K562 (cell line): ENCODE measurements around the gene CREM. TPM values are rescaled to one million over a fixed set of nuclear protein-coding genes. Genes with fewer than 3 reads are reported as not detected.

Source experiments
- ARID2 ChIP-seq: fragments of 450-650 bp; IDR thresholded peaks from 2 replicates; pipeline ENCODE4 v1.6.1; 2017; ENCODE audit warnings: antibody characterized with exemption, mild to moderate bottlenecking
- CBX2 ChIP-seq: fragments of 200-600 bp; sonication (generic); IDR thresholded peaks from one replicate; pipeline ENCODE4 v1.6.1; 2012; ENCODE audit warnings: mild to moderate bottlenecking, low read length, inconsistent platforms; ENCODE audit not compliant: insufficient read depth, poor library complexity, severe bottlenecking
- CXXC5 ChIP-seq: fragments of 250-450 bp; sonication (Bioruptor Pico); IDR thresholded peaks from 2 replicates; pipeline ENCODE4 v1.8.0; 2022; ENCODE audit warnings: inconsistent platforms, mild to moderate bottlenecking, moderate library complexity
- DACH1 ChIP-seq: fragments of 450-650 bp; IDR thresholded peaks from 2 replicates; pipeline ENCODE4 v1.6.1; 2018; ENCODE audit not compliant: partially characterized antibody
- ELF4 ChIP-seq: fragments of 450-650 bp; formaldehyde crosslinking; IDR thresholded peaks from 2 replicates; pipeline ENCODE4 v1.4.0; 2022; ENCODE audit warnings: missing genetic modification characterization
- FOXK2 ChIP-seq, 2 experiments: fragments of 450-650 bp; IDR thresholded peaks in 1 of 2; conservative IDR thresholded peaks in 1 of 2; 2 replicates each; pipeline ENCODE4 v1.6.1; 2016; ENCODE audit warnings: low read depth in 2 of 2, mild to moderate bottlenecking in 1 of 2
- FOXM1 ChIP-seq, 2 experiments: fragments of 450-650 bp in 1 of 2; sonication (generic) in 1 of 2; formaldehyde crosslinking in 1 of 2; IDR thresholded peaks; 2 replicates each; pipeline versions ENCODE4 v1.6.1 to v1.9.0; 2017 to 2022; ENCODE audit warnings: low read depth in 2 of 2, mild to moderate bottlenecking in 2 of 2, missing genetic modification reagents in 1 of 2, moderate library complexity in 1 of 2
- GABPA ChIP-seq: fragments of 200-800 bp; sonication (Bioruptor generic); conservative IDR thresholded peaks from 2 replicates; pipeline ENCODE4 v1.6.1; 2016; ENCODE audit warnings: low read depth, missing genetic modification characterization, missing compliant biosample characterization
- KAT7 ChIP-seq: sonication (generic); formaldehyde crosslinking; IDR thresholded peaks from 2 replicates; pipeline ENCODE4 v1.8.0; 2022; ENCODE audit warnings: missing genetic modification reagents, mild to moderate bottlenecking, borderline replicate concordance
- NR2C2 ChIP-seq, 2 experiments: fragments of 200-800 bp in 1 of 2; sonication (Bioruptor generic) in 1 of 2; sonication (generic) in 1 of 2; formaldehyde crosslinking in 1 of 2; IDR thresholded peaks; 2 replicates each; pipeline versions ENCODE4 v1.6.1 to v1.8.0; 2016 to 2022; ENCODE audit warnings: mild to moderate bottlenecking in 1 of 2, missing compliant biosample characterization in 1 of 2, missing genetic modification characterization in 1 of 2, missing genetic modification reagents in 1 of 2
- SAFB ChIP-seq: fragments of 200-400 bp; formaldehyde crosslinking; IDR thresholded peaks from 2 replicates; pipeline ENCODE4 v1.6.1; 2017; ENCODE audit warnings: low read depth, low read length, borderline replicate concordance
- SMAD4 ChIP-seq: fragments of 250-450 bp; sonication (Bioruptor Pico); conservative IDR thresholded peaks from 2 replicates; pipeline ENCODE4 v1.8.0; 2021; ENCODE audit warnings: inconsistent platforms, mild to moderate bottlenecking, moderate library complexity
- ZNF436 ChIP-seq: fragments of 250-450, 450-650 bp; sonication (Bioruptor Pico); formaldehyde crosslinking; IDR thresholded peaks from 2 replicates; pipeline ENCODE4 v1.7.0; 2020; ENCODE audit warnings: mild to moderate bottlenecking
- ZNF79 ChIP-seq: fragments of 250-450 bp; sonication (Bioruptor Pico); IDR thresholded peaks from 2 replicates; pipeline ENCODE4 v1.4.0; 2020; ENCODE audit warnings: low read depth, mild to moderate bottlenecking, moderate library complexity
- polyA plus RNA-seq, 8 experiments: library from polyadenylated mRNA; depleted of rRNA in 4 of 8; stranded (reverse) in 5 of 8; unstranded in 3 of 8; fragments of >200 nt; fragmentation: Nextera tagmentation in 2 of 8; fragmentation: Illumina TruSeq in 1 of 8; extraction: Ambion mirVana in 2 of 8; extraction: Trizol in 1 of 8; gene quantifications; 2 replicates each; pipeline versions ENCODE4 v1.2.1 to v1.2.3, GENCODE V29; 2011 to 2014; ENCODE audit warnings: inconsistent platforms in 1 of 8, missing spikeins in 1 of 8
- total RNA-seq, 7 experiments: library from RNA; depleted of rRNA in 6 of 7; stranded (reverse); fragments of >200 nt in 6 of 7; fragmentation: Illumina TruSeq in 2 of 7; extraction: Trizol in 2 of 7; gene quantifications; 2 replicates each; pipeline versions ENCODE4 v1.2.1 to v1.2.3, GENCODE V29; 2011 to 2021; ENCODE audit warnings: low replicate concordance in 1 of 7
- TF ChIP-seq, protein P1 (sequence below): fragments of 450-650 bp; IDR thresholded peaks from 2 replicates; pipeline ENCODE4 v1.6.1; 2016; ENCODE audit warnings: mild to moderate bottlenecking
- TF ChIP-seq, protein P2 (sequence below): fragments of 250-450 bp; sonication (Bioruptor Pico); IDR thresholded peaks from 2 replicates; pipeline ENCODE4 v1.4.0; 2020; ENCODE audit warnings: mild to moderate bottlenecking
- TF ChIP-seq, protein P3 (sequence below): fragments of 450-650 bp; IDR thresholded peaks from 2 replicates; pipeline ENCODE4 v1.6.1; 2016; ENCODE audit warnings: borderline replicate concordance
- TF ChIP-seq, protein P4 (sequence below): IDR thresholded peaks from 2 replicates; pipeline ENCODE4 v1.6.1; 2012; ENCODE audit warnings: low read depth, low read length, improper control_type of control experiment, borderline replicate concordance

Gene CREM
- total and polyA plus RNA-seq, 9 of the 15 experiments (the other 6 are each of a cell fraction or from before 2014, with no cell fraction given), result 39.1 to 70.2 (median 48.3) TPM

DNA sequence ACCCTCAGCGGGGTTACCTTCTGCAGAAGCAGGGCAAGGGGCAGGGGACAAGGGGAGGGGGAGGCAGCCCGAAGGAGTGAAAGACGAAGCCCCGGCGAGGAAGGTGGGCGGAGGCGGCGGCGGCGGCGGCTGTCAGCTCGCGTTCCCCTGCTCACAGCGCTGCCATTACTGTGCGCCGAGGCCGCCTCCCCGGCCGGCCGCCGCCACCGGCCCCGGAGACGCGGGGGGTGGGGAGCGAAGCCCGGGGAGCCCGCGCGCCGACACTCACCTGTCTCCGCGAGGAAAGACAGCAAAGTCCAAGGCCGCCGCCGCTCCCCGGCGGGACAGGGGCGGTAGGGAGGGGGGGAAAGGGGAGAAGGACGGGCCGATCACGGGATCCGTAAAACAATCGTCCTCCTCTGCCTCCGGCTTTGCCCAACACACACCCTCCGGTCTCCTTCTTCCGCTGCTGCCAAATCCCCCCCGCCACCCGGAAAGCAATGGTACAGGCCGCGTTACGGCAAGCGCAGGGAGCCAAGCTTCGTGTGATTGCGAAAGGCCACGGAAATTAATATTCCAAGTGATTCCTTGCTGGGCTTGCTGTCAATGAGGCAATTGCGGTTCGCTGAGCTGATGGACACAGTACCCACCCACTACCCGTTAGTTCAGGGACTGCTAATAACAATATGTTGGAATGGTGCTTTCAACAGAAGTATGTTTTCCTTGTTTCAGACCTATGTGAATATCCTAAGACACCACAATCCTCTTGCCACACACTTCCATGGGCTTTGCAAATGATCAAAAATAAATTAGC lies 36.3 kb upstream of the CREM start, which contains the start of gene CUL2 (continued):
- TF ChIP-seq ZNF79 (CRISPR knock-in tag) (no peak), NR2C2 (CRISPR knock-in tag; IDR thresholded peaks at IDR 0.05) (0 out of 2 replicates have a peak, but pooled peaks have one; percentile 28), NR2C2 (tag; IDR thresholded peaks at IDR 0.05) (peak; percentile 33; the same call in 1 of the 2 replicates), ELF4 (CRISPR knock-in tag) (no peak), ARID2 (no peak), ZNF436 (no peak), CXXC5 (no peak; the same call in 1 of the 2 replicates), FOXK2 (conservative IDR thresholded peaks at IDR 0.05 in 1 of 2, IDR thresholded peaks at IDR 0.05 in 1 of 2; ENCODE audit: low read depth in 2 of 2) (peak in 1 of 2 experiments; percentile 99; a peak in 2 of 4 replicates), FOXM1 (IDR thresholded peaks at IDR 0.05; ENCODE audit: low read depth) (peak; percentile 96), FOXM1 (CRISPR knock-in tag; IDR thresholded peaks at IDR 0.05; ENCODE audit: low read depth) (no peak), DACH1 (peak; percentile 29), KAT7 (CRISPR knock-in tag) (no peak), GABPA (peak; percentile 72), SMAD4 (CRISPR knock-in tag) (peak; percentile 72; the same call in 1 of the 2 replicates), CBX2 (no peak), SAFB (no peak)
- TF ChIP-seq, protein P1, sequence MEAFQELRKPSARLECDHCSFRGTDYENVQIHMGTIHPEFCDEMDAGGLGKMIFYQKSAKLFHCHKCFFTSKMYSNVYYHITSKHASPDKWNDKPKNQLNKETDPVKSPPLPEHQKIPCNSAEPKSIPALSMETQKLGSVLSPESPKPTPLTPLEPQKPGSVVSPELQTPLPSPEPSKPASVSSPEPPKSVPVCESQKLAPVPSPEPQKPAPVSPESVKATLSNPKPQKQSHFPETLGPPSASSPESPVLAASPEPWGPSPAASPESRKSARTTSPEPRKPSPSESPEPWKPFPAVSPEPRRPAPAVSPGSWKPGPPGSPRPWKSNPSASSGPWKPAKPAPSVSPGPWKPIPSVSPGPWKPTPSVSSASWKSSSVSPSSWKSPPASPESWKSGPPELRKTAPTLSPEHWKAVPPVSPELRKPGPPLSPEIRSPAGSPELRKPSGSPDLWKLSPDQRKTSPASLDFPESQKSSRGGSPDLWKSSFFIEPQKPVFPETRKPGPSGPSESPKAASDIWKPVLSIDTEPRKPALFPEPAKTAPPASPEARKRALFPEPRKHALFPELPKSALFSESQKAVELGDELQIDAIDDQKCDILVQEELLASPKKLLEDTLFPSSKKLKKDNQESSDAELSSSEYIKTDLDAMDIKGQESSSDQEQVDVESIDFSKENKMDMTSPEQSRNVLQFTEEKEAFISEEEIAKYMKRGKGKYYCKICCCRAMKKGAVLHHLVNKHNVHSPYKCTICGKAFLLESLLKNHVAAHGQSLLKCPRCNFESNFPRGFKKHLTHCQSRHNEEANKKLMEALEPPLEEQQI, result peak; percentile 81
- TF ChIP-seq, protein P2, sequence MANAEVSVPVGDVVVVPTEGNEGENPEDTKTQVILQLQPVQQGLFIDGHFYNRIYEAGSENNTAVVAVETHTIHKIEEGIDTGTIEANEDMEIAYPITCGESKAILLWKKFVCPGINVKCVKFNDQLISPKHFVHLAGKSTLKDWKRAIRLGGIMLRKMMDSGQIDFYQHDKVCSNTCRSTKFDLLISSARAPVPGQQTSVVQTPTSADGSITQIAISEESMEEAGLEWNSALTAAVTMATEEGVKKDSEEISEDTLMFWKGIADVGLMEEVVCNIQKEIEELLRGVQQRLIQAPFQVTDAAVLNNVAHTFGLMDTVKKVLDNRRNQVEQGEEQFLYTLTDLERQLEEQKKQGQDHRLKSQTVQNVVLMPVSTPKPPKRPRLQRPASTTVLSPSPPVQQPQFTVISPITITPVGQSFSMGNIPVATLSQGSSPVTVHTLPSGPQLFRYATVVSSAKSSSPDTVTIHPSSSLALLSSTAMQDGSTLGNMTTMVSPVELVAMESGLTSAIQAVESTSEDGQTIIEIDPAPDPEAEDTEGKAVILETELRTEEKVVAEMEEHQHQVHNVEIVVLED (CRISPR knock-in tag), result no peak
- TF ChIP-seq, protein P3, sequence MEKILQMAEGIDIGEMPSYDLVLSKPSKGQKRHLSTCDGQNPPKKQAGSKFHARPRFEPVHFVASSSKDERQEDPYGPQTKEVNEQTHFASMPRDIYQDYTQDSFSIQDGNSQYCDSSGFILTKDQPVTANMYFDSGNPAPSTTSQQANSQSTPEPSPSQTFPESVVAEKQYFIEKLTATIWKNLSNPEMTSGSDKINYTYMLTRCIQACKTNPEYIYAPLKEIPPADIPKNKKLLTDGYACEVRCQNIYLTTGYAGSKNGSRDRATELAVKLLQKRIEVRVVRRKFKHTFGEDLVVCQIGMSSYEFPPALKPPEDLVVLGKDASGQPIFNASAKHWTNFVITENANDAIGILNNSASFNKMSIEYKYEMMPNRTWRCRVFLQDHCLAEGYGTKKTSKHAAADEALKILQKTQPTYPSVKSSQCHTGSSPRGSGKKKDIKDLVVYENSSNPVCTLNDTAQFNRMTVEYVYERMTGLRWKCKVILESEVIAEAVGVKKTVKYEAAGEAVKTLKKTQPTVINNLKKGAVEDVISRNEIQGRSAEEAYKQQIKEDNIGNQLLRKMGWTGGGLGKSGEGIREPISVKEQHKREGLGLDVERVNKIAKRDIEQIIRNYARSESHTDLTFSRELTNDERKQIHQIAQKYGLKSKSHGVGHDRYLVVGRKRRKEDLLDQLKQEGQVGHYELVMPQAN, result peak; percentile 34; the same call in 1 of the 2 replicates
- TF ChIP-seq, protein P4, sequence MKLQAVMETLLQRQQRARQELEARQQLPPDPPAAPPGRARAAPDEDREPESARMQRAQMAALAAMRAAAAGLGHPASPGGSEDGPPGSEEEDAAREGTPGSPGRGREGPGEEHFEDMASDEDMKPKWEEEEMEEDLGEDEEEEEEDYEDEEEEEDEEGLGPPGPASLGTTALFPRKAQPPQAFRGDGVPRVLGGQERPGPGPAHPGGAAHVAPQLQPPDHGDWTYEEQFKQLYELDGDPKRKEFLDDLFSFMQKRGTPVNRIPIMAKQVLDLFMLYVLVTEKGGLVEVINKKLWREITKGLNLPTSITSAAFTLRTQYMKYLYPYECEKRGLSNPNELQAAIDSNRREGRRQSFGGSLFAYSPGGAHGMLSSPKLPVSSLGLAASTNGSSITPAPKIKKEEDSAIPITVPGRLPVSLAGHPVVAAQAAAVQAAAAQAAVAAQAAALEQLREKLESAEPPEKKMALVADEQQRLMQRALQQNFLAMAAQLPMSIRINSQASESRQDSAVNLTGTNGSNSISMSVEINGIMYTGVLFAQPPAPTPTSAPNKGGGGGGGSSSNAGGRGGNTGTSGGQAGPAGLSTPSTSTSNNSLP, result peak; percentile 81
